GM19035 (cell line): Measurements from ENCODE around the gene AGBL5.
A peak's percentile ranks its signal among the peaks of the same experiment; 100 is the strongest.

Experiments
- ATAC-seq: cut with Tn5 transposase; IDR thresholded peaks from one replicate; pipeline ENCODE4 v1.9.1; 2021; ENCODE audit not compliant: unreplicated experiment

The AGBL5 gene

GRCh38 chr2:27076323-27076722 lies 24.9 kb downstream of the AGBL5 start:
- ATAC-seq, result no peak

GRCh38 chr2:27077231-27077630 lies 25.8 kb downstream of the AGBL5 start:
- no peak for ATAC-seq

- ATAC-seq, result no peak
These were observed 27.1 kb downstream of the AGBL5 start, which contains the start of gene EMILIN1 for GRCh38 chr2:27078267-27079194. TSS of gene EMILIN1 (plus strand) at chr2:27078615. CDS start at chr2:27079066, 451 bp downstream.

- ATAC-seq, result no peak
These were observed 28.0 kb downstream of the AGBL5 start for GRCh38 chr2:27079233-27080139.

GRCh38 chr2:27080140-27080469 lies 28.6 kb downstream of the AGBL5 start:
- ATAC-seq, result no peak

- no peak for ATAC-seq
These were observed 29.1 kb downstream of the AGBL5 start for GRCh38 chr2:27080603-27080936.

- ATAC-seq, result no peak
These were observed 30.7 kb downstream of the AGBL5 start for GRCh38 chr2:27081984-27082772.

- no peak for ATAC-seq
These were observed 31.4 kb downstream of the AGBL5 start for GRCh38 chr2:27082773-27083409.

- ATAC-seq, result no peak
These were observed 32.2 kb downstream of the AGBL5 start for GRCh38 chr2:27083410-27084296.

GRCh38 chr2:27084297-27085061 lies 33.0 kb downstream of the AGBL5 start:
- no peak for ATAC-seq

- no peak for ATAC-seq
These were observed 33.7 kb downstream of the AGBL5 start for GRCh38 chr2:27085062-27085672.

GRCh38 chr2:27085673-27086089 lies 34.2 kb downstream of the AGBL5 start:
- peak; percentile 2 for ATAC-seq

- ATAC-seq, result peak; percentile 76
These were observed 34.7 kb downstream of the AGBL5 start for GRCh38 chr2:27086090-27086723.

- ATAC-seq, result no peak
These were observed 35.5 kb downstream of the AGBL5 start, which contains the start of gene KHK for GRCh38 chr2:27086724-27087593. TSS of gene KHK (plus strand) at chr2:27086772. CDS start at chr2:27087260, 488 bp downstream.

GRCh38 chr2:27087823-27088410 lies 36.4 kb downstream of the AGBL5 start:
- ATAC-seq, result no peak

GRCh38 chr2:27088634-27089033 lies 37.2 kb downstream of the AGBL5 start:
- no peak for ATAC-seq
